NK-92 treated with Interleukin-12 subunit alpha and Interleukin-12 subunit beta, amount 100 ng/mL, for 24 hours (cell line): ENCODE data around the gene TUBE1.
"Not testable (repeated sequence)": the region's sequence is repeated elsewhere in the genome, so short reads cannot be mapped to it uniquely, and the experiment has no call there.

Experiments
- DNase-seq: peaks from one replicate; lab custom pipeline; 2025; lab: John Stamatoyannopoulos, UW

Gene TUBE1

GRCh38 chr6:112062966-112063365 lies 24.3 kb downstream of the TUBE1 start:
- no peak for DNase-seq

GRCh38 chr6:112061605-112062004 lies 25.7 kb downstream of the TUBE1 start:
- no peak for DNase-seq

DNA sequence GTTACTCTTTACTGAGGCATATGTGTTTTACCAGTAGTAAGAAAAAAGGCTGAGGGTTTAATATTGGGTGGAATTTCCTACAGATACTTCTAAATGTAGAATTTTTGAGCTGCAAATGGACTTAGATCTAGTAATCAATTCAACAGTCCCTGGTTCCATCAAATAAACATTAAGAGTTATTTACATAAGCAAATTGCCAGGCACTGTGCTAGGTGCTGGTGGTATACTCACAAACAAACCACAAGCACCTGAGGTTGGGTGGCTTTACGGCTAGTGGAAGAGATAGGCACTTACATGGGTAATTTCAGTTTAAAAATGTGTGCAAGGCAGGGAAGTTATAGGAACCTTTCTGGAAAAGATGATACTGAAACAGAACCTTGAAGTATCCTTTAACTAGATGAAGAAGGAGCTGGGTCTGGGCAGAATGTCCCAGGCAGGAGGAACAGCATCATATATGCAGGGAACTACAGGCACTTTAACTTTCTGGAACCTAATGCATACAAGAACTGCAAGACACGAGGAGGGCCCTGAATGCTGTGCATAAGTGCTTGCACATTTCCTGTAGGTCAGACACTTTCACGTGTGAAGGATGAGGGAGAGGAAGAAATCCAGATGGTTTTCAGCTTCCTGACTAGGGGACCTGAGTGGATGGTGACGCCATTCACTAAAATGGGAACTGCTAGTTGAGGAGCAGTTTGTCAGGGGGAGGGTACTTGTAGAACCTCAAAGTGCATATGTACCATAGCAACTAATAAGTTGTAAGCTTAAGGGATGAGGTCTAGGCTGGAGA lies 28.8 kb downstream of the TUBE1 start:
- DNase-seq = no peak

GRCh38 chr6:112054555-112055190 lies 32.6 kb downstream of the TUBE1 start:
- no peak for DNase-seq

GRCh38 chr6:112054001-112054400 lies 33.3 kb downstream of the TUBE1 start, which contains the start of gene CCN6:
CCN6 (plus strand) TSS chr6:112054104; CDS start chr6:112054358, 254 bp downstream.
- no peak for DNase-seq

DNA sequence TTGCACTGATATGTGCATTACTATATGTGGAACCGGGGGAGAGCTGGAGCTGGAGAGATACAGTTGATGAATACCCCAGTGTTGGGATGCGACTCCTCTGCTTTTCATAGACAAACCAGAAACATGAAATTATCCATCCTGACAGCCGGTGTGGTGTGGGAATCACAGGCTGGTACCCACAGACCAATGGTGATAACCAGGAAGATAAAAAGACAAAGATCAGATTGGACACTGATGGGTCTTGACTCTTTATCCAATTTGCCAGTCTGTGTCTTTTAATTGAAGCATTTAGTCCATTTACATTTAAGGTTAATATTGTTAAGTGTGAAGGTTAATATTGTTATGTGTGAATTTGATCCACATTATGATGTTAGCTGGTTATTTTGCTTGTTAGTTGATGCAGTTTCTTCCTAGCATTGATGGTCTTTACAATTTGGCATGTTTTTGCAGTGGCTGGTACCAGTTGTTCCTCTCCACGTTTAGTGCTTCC lies 36.0 kb downstream of the TUBE1 start:
- not testable (repeated sequence) for DNase-seq

DNA sequence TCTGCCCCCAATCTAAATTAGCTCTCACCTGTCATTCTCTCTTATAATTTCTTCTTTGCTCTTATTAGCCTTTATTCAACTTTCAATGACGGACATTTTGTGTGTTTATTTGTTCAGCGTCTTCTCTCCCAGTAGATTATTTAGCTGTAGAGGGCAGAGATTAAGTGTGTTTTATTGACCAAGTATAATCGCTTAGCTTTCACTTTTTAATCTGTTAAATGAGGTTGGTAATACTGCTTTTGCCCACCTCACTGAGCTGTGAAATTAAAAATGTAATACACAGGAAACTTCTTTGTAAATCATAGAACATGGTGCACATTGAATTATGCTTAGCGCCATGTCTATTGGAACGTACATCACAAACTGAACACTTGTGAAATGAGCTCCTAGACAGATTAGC lies 36.9 kb downstream of the TUBE1 start:
- no peak for DNase-seq

DNA sequence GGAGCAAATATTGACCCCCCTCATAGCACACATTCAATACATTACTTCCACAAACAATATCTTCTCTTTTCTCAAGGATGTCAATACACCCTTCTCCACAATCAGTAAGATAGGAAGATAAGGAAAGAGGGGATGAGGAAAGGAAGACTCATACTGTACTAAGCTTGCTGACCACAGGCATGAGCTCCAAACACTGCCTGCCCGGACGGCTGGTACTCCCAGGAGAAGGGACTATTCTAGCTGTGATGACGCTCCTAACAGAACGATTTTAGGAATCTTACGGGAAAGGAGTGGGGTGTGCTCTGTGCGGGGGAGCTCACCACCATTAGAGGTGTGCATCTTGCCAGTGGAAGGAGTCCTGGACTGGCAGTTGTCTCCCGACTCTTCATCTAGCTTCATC lies 37.3 kb downstream of the TUBE1 start:
- no peak for DNase-seq

GRCh38 chr6:112049026-112049799 lies 38.1 kb downstream of the TUBE1 start:
- no peak for DNase-seq

- not testable (repeated sequence) for DNase-seq
These were observed 39.8 kb downstream of the TUBE1 start for GRCh38 chr6:112047523-112047922.

DNA sequence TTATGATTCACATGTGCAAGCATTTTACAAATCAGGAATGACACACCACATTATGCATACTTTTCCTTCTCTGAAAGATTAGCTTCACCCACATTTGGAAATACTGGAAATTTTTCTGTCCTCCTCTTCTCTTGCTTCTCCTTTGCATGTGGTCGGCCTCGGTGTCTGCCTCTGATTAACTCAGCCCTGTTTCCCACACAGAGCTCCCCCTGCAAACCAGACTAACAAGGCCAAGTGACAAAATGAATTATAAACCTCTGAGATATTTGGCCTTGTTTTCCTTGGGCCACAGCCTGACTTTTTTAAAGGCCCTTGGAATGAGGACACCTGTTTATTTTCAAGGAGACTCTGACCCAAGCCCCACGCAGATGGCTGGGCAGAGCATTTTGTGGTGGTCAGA lies 42.4 kb downstream of the TUBE1 start:
- no peak for DNase-seq

GRCh38 chr6:112044196-112044595 lies 43.1 kb downstream of the TUBE1 start:
- DNase-seq = no peak

GRCh38 chr6:112043032-112044007 lies 44.0 kb downstream of the TUBE1 start:
- peak; percentile 86 for DNase-seq

- DNase-seq = no peak
These were observed 45.7 kb downstream of the TUBE1 start for GRCh38 chr6:112041535-112041934.

GRCh38 chr6:112040956-112041355 lies 46.3 kb downstream of the TUBE1 start:
- no peak for DNase-seq

DNA sequence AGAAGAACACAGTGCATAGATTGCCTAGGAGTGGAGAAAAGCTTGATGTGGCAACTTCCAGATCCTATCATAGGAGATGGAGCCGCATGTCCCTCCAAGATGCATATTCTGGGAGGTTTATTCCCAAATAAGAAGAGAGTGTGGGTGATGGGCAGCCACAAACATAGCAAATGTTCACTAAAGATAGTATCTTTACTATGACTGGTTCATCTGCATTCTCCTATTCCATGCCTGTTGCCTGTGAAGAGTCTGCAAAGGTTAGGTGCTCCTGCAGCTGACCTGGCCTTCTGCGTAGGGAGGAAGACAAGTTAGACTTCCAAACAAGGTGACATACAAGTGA lies 47.9 kb downstream of the TUBE1 start:
- DNase-seq = no peak

DNA sequence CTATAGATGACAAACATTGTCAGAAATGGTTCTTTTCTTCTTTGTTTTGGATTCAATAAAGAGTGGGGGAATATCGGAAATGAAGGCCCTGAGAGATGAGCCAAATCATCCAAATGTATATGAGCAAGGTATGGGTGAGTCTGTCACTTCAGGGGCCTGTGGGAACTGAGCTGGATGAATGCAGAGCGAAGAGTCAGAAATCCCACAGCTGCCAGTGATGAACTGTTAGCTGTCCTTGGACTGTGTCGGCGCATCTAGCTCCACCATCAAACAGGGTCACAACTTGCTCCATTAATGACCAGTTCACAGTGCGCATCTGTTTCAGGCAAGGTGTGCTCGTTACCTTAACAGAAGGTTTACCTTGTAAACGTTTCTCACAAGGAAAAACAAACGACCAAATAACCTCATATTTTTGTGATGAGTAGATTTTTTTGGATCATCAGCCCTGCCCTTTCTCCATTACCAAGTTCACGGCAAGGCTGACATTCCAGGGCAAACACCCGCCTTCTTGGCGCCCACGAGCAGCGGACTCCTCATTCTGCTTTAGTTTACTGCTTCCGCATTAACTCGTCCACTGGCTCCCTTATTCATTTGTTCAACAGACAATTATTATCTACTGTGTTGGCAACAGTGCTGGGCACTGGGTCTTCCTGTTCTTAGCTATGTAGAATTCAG lies 48.4 kb downstream of the TUBE1 start:
- no peak for DNase-seq

- DNase-seq = no peak
These were observed 49.0 kb downstream of the TUBE1 start for GRCh38 chr6:112038268-112038667.

DNA sequence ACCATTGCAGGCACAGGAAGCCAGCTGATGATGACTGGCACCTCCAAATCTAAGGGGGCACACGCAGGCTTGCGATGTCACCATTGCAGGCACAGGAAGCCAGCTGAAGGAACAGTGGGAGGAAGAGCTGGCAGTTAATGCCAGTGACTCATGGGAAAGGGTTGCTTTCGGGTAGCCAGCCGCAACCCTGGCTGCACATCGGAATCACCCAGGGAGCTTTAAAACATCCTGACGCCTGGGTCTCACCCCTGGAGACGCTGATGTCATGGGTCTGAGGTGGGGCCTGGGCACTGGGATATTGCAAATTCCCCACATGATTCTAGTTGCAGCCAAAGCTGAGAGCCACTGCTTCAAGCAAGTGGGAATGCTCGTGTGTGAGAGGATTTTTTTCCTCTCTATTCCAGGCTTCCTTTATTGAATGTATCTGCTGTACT lies 49.5 kb downstream of the TUBE1 start:
- no peak for DNase-seq

- DNase-seq = no peak
These were observed 51.1 kb downstream of the TUBE1 start for GRCh38 chr6:112036088-112036637.

DNA sequence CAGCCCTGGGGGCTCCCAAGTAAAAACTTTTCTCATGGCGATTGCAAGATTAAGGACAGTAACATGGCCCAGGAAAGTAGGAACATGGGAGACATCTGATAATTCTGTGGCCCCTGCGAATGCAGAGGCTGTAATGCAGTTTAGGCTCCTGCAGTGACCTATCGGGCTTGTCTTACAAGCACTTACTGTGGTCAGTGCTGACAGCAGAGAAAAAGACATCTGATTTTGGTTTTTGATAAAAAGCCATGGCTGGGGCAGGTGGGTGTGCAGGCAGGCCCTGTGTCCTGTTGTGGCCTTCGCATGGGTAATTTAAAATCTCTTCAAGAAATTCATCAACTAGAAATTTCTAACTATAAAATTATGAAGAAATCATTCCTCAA lies 52.7 kb downstream of the TUBE1 start:
- DNase-seq = no peak
